Ectodermal cell (in vitro differentiated cells): Measurements from ENCODE around the gene PDE3B.
"Not testable (repeated sequence)": the region's sequence is repeated elsewhere in the genome, so short reads cannot be mapped to it uniquely, and the experiment has no call there.

Source experiments
- H3K27ac ChIP-seq: 2 replicates; pipeline ENCODE4 v1.7.0; 2013; ENCODE audit warnings: mild to moderate bottlenecking, low read depth, low read length; ENCODE audit not compliant: insufficient read depth, poor library complexity, severe bottlenecking
- H3K27me3 ChIP-seq: 2 replicates; pipeline ENCODE4 v1.7.0; 2013; ENCODE audit warnings: mild to moderate bottlenecking, low read length; ENCODE audit not compliant: insufficient read depth, control insufficient read depth, poor library complexity, severe bottlenecking
- H3K36me3 ChIP-seq: one replicate; pipeline ENCODE4 v1.7.0; 2013; ENCODE audit warnings: low read length; ENCODE audit not compliant: control insufficient read depth, insufficient read depth
- H3K4me1 ChIP-seq: one replicate; pipeline ENCODE4 v1.7.0; 2013; ENCODE audit warnings: low read length; ENCODE audit not compliant: control insufficient read depth, insufficient read depth
- H3K4me3 ChIP-seq: 2 replicates; pipeline ENCODE4 v1.7.0; 2013; ENCODE audit warnings: low read depth, low read length, control low read depth; ENCODE audit not compliant: insufficient read depth
- H3K9me3 ChIP-seq: 2 replicates; pipeline ENCODE4 v1.7.0; 2013; ENCODE audit warnings: mild to moderate bottlenecking, low read length, moderate library complexity; ENCODE audit not compliant: control insufficient read depth
- WGBS, 2 experiments: methylation state at CpG; one replicate each; pipeline ENCODE4 v1.1.7; 2013; ENCODE audit warnings: missing lambda C conversion rate in 2 of 2; 5-methylcytosine and 5-hydroxymethylcytosine counted together

PDE3B gene

GRCh38 chr11:14741195-14741594 is 97.6 kb downstream of the PDE3B start:
- no peak overlapping the region for H3K27ac ChIP-seq
- no peaks in the 10 kb centered on the region for H3K4me1 ChIP-seq
- H3K27me3 ChIP-seq: no peaks in the 10 kb centered on the region
- no peaks in the 10 kb centered on the region for H3K36me3 ChIP-seq
- 85 to 90% methylated on average over 3 of the region's 3 CpGs for WGBS, 2 experiments
- no peaks in the 10 kb centered on the region for H3K9me3 ChIP-seq
- H3K4me3 ChIP-seq: no peak overlapping the region

- H3K27ac ChIP-seq: no peak overlapping the region
- WGBS, 2 experiments: 80 to 82% methylated on average over 5 of the region's 5 CpGs
Measured at GRCh38 chr11:14742849-14743559, 99.4 kb downstream of the PDE3B start.

GRCh38 chr11:14743667-14744066 is 100.1 kb downstream of the PDE3B start:
- H3K27me3 ChIP-seq, H3K4me1 ChIP-seq, H3K27ac ChIP-seq, H3K4me3 ChIP-seq, H3K36me3 ChIP-seq, H3K9me3 ChIP-seq: not testable (repeated sequence)
- 96 to 97% methylated on average over 5 to 6 of the region's 6 CpGs for WGBS, 2 experiments

More at GRCh38 chr11:14742849-14743559, 99.4 kb downstream of the PDE3B start:
- no peaks in the 10 kb centered on the region for H3K4me1 ChIP-seq
- H3K9me3 ChIP-seq: no peaks in the 10 kb centered on the region
- no peaks in the 10 kb centered on the region for H3K27me3 ChIP-seq
- H3K36me3 ChIP-seq: no peaks in the 10 kb centered on the region
- H3K4me3 ChIP-seq: no peak overlapping the region

GRCh38 chr11:14746857-14747395 is 103.3 kb downstream of the PDE3B start:
- Histone ChIP-seq H3K27me3 (no peaks in the 10 kb centered on the region), H3K9me3 (no peaks in the 10 kb centered on the region), H3K36me3 (no peaks in the 10 kb centered on the region), H3K4me1 (no peaks in the 10 kb centered on the region), H3K4me3 (no peak overlapping the region), H3K27ac (no peak overlapping the region)
- 81 to 86% methylated on average over 3 of the region's 3 CpGs for WGBS, 2 experiments

- H3K9me3 ChIP-seq: no peaks in the 10 kb centered on the region
- H3K27ac ChIP-seq: no peak overlapping the region
- WGBS, 2 experiments: 100% methylated on average over 1 of the region's 1 CpG
- H3K36me3 ChIP-seq: no peaks in the 10 kb centered on the region
- no peak overlapping the region for H3K4me3 ChIP-seq
- H3K4me1 ChIP-seq: no peaks in the 10 kb centered on the region
- no peaks in the 10 kb centered on the region for H3K27me3 ChIP-seq
Measured at GRCh38 chr11:14748090-14748489, 104.5 kb downstream of the PDE3B start.

GRCh38 chr11:14750911-14751310 is 107.3 kb downstream of the PDE3B start:
- H3K4me3 ChIP-seq: no peak overlapping the region
- 83 to 96% methylated on average over 1 of the region's 1 CpG for WGBS, 2 experiments

GRCh38 chr11:14751975-14752407 is 108.4 kb downstream of the PDE3B start:
- no peak overlapping the region for H3K4me3 ChIP-seq
- no peaks in the 10 kb centered on the region for H3K36me3 ChIP-seq
- no peaks in the 10 kb centered on the region for H3K4me1 ChIP-seq
- H3K9me3 ChIP-seq: no peaks in the 10 kb centered on the region
- no peaks in the 10 kb centered on the region for H3K27me3 ChIP-seq
- H3K27ac ChIP-seq: no peak overlapping the region

More at GRCh38 chr11:14750911-14751310, 107.3 kb downstream of the PDE3B start:
- Histone ChIP-seq H3K9me3 (no peaks in the 10 kb centered on the region), H3K27ac (no peak overlapping the region), H3K36me3 (no peaks in the 10 kb centered on the region), H3K4me1 (no peaks in the 10 kb centered on the region), H3K27me3 (no peaks in the 10 kb centered on the region)

- Histone ChIP-seq H3K36me3 (no peaks in the 10 kb centered on the region), H3K9me3 (no peaks in the 10 kb centered on the region), H3K27me3 (no peaks in the 10 kb centered on the region), H3K27ac (no peak overlapping the region), H3K4me1 (no peaks in the 10 kb centered on the region), H3K4me3 (no peak overlapping the region)
- WGBS, 2 experiments: 100% methylated on average over 1 to 2 of the region's 3 CpGs
Measured at GRCh38 chr11:14755140-14755539, 111.5 kb downstream of the PDE3B start.

GRCh38 chr11:14756349-14756748 is 112.7 kb downstream of the PDE3B start:
- H3K36me3 ChIP-seq: no peaks in the 10 kb centered on the region
- no peaks in the 10 kb centered on the region for H3K9me3 ChIP-seq
- no peak overlapping the region for H3K4me3 ChIP-seq
- H3K27ac ChIP-seq: no peak overlapping the region
- 91 to 93% methylated on average over 4 of the region's 4 CpGs for WGBS, 2 experiments
- H3K27me3 ChIP-seq: no peaks in the 10 kb centered on the region
- H3K4me1 ChIP-seq: no peaks in the 10 kb centered on the region

- not testable (repeated sequence) for H3K9me3 ChIP-seq, H3K4me3 ChIP-seq, H3K27ac ChIP-seq, H3K27me3 ChIP-seq, H3K36me3 ChIP-seq, H3K4me1 ChIP-seq
- 91 to 94% methylated on average over 8 of the region's 9 CpGs for WGBS, 2 experiments
Measured at GRCh38 chr11:14759300-14760012, 115.9 kb downstream of the PDE3B start.
